ENCODE measurements around the gene HARS1.

DNA sequence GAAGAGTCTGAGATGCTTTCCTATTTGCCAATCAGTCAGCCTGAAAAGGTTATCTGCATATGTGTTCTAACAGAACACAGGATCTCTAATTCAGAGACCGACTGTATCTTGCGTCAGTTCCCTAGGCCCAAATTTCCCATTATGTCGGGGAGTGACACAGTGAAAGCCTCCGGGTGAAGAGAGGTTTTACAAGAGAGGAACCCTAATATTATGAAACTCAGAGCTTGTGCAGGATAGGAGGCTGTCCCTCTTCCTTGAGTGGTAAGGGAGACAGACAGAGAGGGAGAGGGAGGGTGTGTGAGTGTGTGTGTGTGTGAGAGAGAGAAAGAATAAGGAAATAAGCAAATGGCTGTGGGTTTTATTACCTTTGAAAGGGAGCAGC is 60.1 kb downstream of the HARS1 start:
- TF ChIP-seq, protein P1, sequence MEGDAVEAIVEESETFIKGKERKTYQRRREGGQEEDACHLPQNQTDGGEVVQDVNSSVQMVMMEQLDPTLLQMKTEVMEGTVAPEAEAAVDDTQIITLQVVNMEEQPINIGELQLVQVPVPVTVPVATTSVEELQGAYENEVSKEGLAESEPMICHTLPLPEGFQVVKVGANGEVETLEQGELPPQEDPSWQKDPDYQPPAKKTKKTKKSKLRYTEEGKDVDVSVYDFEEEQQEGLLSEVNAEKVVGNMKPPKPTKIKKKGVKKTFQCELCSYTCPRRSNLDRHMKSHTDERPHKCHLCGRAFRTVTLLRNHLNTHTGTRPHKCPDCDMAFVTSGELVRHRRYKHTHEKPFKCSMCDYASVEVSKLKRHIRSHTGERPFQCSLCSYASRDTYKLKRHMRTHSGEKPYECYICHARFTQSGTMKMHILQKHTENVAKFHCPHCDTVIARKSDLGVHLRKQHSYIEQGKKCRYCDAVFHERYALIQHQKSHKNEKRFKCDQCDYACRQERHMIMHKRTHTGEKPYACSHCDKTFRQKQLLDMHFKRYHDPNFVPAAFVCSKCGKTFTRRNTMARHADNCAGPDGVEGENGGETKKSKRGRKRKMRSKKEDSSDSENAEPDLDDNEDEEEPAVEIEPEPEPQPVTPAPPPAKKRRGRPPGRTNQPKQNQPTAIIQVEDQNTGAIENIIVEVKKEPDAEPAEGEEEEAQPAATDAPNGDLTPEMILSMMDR (IDR thresholded peaks at IDR 0.05), result no peak
- TF ChIP-seq EP300 (IDR thresholded peaks at IDR 0.05; ENCODE audit: low read depth) (no peak), POLR2AphosphoS5 (IDR thresholded peaks at IDR 0.05) (no peak), POLR2A (IDR thresholded peaks at IDR 0.05) (peak; percentile 16)

Data from transverse colon (tissue), 4 donors.